Posterior vena cava (tissue), 2 donors: ENCODE measurements around the gene XDH. TPM values are rescaled to one million over a fixed set of nuclear protein-coding genes. Genes with fewer than 3 reads are reported as not detected.

Experiments
- DNase-seq: peaks from one replicate; pipeline ENCODE4 v3.0.0-alpha.2; 2020; ENCODE audit warnings: low spot score
- intact Hi-C, 2 donors: fragments of 100-400 bp; cut with DNase I; formaldehyde crosslinking; loops; one replicate each; pipeline versions ENCODE4 v1.14.1 to v1.14.2; 2022 to 2023
- total RNA-seq, 2 donors: library from RNA; stranded (reverse); fragmentation: NEBNext Ultra II Directional; extraction: Animal tissue kit (Norgen Biotek cat#: 25700); gene quantifications; one replicate each; pipeline ENCODE4 v1.2.1, GENCODE V29; 2021
- donor health status: DM: yes; HTN: yes; CAD: no.
- donor health status: DM: yes; HTN: yes; CAD: no.

XDH gene
- total RNA-seq, 2 donors from 2014 or later: not detected

GRCh38 chr2:31339696-31340095 lies 74.8 kb downstream of the XDH start:
- intact Hi-C loops: loop anchor here (10.0 kb wide), 2 partner anchors 105 to 175 kb away; partner anchors contain the start of gene EHD3 (in 1 of the 2)
- DNase-seq: no peak

- intact Hi-C loops: loop anchor here (10.0 kb wide), 2 partner anchors 103 to 173 kb away; partner anchors contain the start of gene EHD3 (in 1 of the 2)
- no peak for DNase-seq
Observed at GRCh38 chr2:31337860-31338259, 76.7 kb downstream of the XDH start.

DNA sequence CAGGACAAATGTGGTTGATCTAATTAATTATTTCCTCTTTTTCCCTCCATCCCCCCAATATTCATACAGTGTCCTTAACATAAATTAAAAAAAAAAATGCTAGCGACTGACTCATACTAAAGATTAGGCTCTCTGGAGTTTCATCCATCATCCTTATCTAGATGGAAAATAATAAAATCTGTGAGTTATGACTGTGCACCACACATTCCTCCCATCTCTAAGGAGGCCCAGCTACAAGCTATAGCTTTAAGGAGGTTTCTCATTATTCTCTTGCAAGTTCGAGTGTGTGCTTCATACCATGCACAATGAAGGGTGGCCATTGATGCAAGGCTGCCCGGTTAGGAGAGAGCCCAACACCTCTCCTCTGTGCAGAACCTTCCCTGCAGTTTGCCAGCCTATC lies 77.3 kb downstream of the XDH start:
- DNase-seq: no peak
- intact Hi-C loops: loop anchor here (10.0 kb wide), 2 partner anchors 102 to 172 kb away; partner anchors contain the start of gene EHD3 (in 1 of the 2)

GRCh38 chr2:31335921-31336585 lies 78.5 kb downstream of the XDH start:
- DNase-seq: no peak
- intact Hi-C loops: loop anchor here (10.0 kb wide), 2 partner anchors 101 to 171 kb away; partner anchors contain the start of gene EHD3 (in 1 of the 2)

DNA sequence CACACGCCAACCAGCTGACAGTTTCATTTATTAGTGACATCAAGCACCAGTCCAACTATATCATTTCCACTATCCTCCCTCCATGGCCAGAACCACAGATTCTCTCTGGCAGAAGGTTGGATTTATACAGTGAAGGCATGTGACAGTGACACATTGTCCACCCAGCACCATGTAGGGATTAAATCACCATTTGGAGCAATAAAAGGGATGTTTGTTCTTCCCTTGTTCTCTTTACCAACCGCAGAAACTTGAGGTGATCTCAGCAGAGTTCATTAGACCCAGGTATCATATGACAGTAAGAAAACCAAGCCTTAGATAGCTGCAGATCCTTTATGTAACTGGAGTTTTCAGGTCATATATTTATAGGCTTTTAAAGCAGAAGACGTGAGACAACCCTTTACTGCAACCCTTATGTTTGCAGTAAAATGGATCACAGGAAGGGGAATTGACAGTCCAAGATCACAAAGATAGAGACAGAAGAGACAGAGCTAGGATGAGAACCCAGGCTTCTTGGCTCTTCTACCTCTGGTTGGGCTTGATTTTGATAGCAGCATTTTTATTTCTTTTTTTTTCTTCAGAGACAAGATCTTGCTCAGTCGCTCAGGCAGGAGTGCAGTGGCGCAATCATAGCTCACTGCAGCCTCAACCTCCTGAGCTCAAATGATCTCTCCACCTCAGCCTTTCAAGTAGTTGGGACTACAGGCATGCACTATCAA lies 80.1 kb downstream of the XDH start:
- DNase-seq: no peak
- intact Hi-C loops: loop anchor here (5.0 to 10.0 kb wide), 3 partner anchors 100 to 170 kb away; partner anchors contain the start of gene EHD3 (in 2 of the 2)

DNA sequence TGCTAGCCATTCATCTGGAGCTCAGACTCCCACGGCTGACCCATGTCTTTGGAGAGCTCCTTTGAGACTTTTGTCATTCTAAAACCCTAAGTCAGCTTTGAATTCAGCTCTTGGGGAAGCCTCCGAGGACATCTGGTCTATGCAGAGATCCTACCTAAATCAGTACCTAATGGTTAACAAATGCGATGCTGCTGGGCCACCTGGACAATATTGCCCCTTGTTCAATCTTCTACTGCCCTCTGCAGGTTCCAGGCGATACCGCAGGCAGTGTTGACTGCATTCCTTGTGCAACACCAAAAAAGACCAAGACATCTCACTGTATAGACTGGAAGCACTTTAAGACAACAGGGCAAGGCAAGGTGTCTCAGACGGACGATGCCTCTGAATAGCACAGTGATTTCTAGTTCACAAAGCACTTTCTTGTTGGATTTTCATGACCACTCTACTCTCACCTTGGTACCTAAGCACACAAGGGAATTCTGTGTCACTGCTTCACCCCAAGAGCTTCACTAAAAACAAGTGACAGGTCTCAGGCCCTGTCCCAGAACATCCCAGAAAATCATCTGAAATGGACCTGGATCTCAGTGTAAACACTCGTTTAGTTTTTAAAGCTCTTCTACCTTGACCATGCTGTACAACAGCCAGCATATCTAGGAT lies 80.9 kb downstream of the XDH start:
- intact Hi-C loops: loop anchor here (5.0 to 10.0 kb wide), 3 partner anchors 99 to 169 kb away; partner anchors contain the start of gene EHD3 (in 2 of the 2)
- DNase-seq: peak; percentile 91

GRCh38 chr2:31333046-31333445 lies 81.5 kb downstream of the XDH start:
- intact Hi-C loops: loop anchor here (5.0 to 10.0 kb wide), 3 partner anchors 98 to 168 kb away; partner anchors contain the start of gene EHD3 (in 2 of the 2)
- no peak for DNase-seq

GRCh38 chr2:31332521-31332920 lies 82.0 kb downstream of the XDH start:
- intact Hi-C loops: loop anchor here (5.0 to 10.0 kb wide), 3 partner anchors 98 to 168 kb away; partner anchors contain the start of gene EHD3 (in 2 of the 2)
- no peak for DNase-seq

DNA sequence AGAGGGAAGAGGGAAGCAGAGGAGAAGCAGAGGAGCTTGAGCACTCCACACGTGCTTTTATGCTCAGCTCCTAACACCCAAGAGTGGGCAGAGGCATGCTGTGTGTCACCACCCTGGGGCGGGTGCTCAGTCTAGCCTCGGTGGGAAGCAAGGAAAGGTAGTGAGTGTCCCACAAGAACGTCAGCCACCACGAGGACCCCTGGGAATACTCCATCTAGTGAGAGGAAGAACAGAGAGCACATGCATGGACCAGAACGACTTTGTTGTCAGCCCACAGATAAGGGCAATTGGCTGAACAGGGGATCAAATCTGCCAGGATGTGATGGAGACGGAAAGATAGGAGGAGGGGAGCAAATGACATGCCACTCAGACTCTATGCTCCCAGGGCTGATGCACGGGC lies 83.4 kb downstream of the XDH start:
- intact Hi-C loops: loop anchor here (5.0 to 10.0 kb wide), 3 partner anchors 96 to 166 kb away; partner anchors contain the start of gene EHD3 (in 2 of the 2)

GRCh38 chr2:31329081-31329625 lies 85.4 kb downstream of the XDH start:
- no peak for DNase-seq
- intact Hi-C loops: no loop called here

More for the DNA sequence above, 83.4 kb downstream of the XDH start:
- no peak for DNase-seq

DNA sequence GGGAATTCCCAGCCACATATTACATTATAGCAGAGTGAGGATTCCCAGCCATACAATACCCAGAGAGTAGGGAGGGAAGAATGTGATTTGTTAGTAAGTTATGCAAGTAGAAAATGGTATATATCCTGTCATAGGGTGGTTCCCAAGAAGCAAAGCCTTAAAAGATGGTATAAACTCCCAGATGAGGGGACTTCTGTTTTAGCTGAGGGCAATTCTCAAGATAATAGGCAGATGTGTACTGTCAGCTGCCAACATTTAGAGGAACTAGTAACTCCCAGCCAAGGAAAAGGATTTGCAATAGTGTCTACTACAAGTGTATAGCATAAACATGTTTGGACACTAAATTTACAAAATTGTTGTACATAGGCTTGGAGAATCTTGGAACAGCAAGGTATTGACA lies 86.5 kb downstream of the XDH start:
- no peak for DNase-seq
- intact Hi-C loops: no loop called here

DNA sequence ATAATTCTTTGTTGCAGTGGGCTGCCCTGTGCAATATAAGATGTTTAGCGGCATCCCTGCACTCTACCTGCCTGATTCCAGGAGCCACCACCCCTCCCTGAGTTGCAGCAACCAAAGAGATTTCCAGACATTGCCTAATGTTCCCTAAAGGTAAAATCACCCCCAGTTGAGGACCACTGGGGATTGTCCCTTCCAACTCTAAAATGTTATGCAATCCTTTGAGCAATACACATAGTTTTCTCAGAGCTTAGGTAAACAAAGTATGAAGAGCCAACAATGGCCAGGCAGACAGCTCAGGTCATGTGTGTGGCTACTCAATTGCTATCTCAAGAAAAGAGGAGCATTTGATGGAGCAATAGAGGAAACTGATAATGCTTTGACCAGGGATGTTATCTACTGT lies 87.0 kb downstream of the XDH start:
- intact Hi-C loops: no loop called here
- DNase-seq: no peak

DNA sequence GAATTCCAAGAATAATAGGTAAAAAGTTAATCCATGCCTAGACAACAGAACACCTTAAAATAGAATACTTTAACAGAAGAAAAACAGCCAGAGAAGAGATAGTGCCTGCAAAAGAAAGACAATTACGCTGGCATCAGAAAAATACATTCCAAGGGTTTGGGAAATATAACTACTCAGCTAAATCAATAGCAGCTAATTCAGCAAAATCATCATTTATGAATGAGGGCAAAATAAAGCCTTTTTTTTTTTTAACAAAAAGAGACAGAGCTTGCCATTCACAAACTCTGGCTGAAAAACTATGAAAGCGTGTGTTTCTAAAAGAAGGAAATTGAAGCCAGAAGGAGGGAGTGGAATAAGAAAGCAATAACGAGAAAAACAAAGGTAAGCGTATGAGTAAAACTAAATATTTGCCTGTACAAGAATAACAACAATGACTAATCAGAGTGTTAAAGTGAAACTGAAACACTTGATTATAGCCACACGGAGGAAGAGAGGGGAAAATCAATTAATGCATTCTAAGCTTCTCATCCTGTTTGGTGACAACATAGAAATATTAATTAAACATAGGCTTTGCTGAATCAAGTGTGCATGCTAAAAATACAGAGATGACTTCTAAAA lies 90.4 kb downstream of the XDH start:
- intact Hi-C loops: no loop called here
- no peak for DNase-seq

DNA sequence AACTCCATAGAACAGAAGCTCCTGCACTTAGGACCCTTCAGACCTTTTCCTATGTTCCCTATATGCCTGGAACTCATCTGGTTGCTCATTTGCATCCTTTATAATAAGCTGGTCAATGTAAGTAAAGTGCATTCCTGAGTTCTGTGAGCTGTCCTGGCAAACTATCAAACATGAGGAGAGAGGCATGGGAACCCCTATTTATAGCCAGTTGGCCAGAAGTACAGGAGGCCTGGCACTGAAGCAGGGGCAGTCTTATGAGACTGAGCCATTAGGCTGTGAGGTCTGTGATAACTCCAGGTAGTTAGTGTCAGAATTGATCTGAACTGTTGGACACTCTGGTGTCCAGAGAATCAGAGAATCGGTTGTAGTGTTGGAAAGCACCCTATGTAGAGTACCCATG lies 92.2 kb downstream of the XDH start:
- no peak for DNase-seq
- intact Hi-C loops: no loop called here

DNA sequence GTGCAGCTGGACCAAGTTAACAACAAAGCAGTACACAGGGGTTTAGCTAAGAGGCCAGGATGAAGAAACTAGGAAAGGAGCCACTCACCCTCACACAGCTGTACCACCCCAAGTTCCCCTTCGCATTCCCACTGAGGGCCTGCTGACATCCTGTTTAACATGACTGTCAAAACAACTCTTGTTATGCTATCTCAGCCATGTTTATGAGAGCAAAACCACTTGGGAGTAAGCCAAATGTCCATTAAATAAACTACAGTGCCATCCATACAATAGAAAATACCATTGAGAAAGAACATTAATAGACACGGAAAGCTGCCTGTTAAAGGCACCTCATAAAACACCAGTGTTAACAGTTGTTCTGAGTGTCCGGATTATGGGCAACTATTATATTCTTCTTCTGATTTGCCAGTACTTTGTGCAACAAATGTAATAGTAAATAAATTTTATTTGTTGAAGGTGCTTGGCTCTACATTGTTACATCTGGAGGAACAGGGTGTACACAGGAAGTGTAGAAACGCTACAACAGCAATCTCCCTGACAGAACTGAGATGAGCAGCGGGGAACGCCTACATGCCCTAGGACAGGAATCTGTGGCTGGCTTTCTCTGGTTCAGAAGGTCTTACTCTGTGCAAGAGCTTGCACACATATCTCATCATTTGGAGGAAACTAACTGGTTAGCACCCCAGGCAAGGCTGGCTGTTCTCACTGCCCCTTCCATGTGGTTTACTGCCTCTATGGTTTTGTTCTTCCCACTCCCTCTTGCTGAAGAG lies 95.0 kb downstream of the XDH start:
- intact Hi-C loops: no loop called here
- no peak for DNase-seq

DNA sequence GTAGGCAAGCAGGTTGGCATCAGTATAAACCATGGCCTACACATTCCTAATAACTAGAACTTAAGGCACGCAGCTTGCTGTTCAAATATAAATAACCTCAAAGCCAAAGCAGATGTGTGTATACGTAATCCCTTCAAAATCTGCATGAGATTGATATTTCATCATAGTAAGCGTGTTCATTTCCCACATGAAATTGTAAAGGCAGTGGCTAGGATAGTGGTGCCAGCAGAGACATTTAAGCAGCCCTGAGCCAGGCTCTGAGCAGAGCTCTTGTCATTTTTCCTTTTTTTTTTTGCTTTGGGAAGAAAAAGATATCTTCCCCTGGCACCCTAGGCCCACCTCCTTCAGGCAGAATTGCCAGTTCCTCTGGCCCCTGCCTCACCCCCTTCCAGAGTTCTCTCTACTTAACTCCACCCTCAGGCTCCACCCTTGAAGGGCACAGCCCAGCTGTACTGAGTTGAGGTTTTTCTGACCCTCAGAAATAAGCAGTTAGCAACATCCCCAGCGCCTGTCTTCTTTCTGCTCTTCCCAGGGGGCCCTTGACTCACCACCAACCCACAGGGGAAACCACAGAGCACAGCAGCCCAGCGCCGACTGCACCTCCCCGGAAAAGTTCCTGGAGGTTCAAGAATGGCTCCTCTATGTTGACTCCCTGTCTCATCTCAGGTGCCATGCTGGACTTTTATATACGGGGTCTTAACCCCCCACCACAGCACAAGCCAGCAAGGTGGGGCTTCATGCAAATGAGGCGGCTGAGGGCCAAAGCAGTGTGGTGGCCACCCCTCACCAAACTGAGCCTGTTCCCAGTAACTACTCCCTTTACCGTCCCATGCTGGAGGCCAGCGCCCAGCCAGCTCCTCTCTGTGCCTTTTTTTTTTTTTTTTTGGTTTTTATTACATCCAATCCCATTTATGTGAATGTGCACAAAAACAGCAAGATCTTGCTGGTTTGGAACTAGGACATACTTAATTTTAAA lies 95.9 kb downstream of the XDH start:
- no peak for DNase-seq
- intact Hi-C loops: no loop called here

GRCh38 chr2:31317396-31317795 lies 97.1 kb downstream of the XDH start:
- intact Hi-C loops: no loop called here
- DNase-seq: no peak
